GM12874 (cell line): ENCODE measurements around the gene EDIL3.

Experiments used
- TF ChIP-seq, protein P1 (sequence below): IDR thresholded peaks from 2 replicates; pipeline ENCODE4 v1.5.1; 2011; ENCODE audit warnings: low read depth, mild to moderate bottlenecking, control low read depth, low read length, moderate library complexity; ENCODE audit not compliant: insufficient read depth

Gene EDIL3

GRCh38 chr5:84115727-84116126 is 269.0 kb downstream of the EDIL3 start:
- TF ChIP-seq, protein P1, sequence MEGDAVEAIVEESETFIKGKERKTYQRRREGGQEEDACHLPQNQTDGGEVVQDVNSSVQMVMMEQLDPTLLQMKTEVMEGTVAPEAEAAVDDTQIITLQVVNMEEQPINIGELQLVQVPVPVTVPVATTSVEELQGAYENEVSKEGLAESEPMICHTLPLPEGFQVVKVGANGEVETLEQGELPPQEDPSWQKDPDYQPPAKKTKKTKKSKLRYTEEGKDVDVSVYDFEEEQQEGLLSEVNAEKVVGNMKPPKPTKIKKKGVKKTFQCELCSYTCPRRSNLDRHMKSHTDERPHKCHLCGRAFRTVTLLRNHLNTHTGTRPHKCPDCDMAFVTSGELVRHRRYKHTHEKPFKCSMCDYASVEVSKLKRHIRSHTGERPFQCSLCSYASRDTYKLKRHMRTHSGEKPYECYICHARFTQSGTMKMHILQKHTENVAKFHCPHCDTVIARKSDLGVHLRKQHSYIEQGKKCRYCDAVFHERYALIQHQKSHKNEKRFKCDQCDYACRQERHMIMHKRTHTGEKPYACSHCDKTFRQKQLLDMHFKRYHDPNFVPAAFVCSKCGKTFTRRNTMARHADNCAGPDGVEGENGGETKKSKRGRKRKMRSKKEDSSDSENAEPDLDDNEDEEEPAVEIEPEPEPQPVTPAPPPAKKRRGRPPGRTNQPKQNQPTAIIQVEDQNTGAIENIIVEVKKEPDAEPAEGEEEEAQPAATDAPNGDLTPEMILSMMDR: no peak

DNA sequence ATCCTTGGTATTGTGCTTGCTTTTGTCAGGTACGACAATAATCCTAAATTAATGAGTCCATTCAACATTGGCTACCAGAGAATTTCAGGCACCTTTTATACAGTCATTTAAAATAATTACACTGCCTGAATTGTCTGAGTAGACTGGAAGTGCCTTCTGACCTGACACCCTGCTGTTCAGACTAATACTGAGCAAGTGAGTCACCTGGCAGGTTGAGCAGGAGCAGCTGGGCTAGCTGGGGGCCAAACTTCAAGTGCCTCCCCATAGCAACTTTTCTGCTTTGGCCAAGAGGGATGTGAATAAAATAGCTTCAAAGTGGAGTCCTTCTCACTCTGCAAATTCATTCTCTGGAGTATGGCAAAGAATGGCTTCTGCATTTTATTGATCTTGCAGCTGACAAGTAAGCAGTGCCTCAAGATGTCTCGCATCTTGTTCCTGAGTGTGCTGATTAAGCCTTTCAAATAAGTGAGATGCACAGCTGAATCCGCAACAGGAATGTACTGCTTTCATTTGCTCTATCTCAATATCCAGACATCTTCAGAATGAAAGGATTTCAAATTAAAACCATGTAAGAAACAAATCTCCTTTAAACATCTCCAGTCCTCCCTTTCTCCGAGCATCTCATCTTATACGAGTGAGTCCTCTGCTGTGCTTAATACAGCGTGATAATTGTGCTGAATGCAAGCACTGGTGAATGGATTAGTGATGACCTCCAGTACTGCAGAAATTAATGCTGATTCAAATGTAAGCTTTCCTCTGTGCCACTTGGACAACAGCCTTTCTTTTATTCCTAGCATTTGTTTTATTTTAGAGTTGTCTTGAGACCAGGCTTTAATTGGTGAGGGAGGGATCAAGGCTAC is 271.2 kb downstream of the EDIL3 start:
- TF ChIP-seq, protein P1: no peak

DNA sequence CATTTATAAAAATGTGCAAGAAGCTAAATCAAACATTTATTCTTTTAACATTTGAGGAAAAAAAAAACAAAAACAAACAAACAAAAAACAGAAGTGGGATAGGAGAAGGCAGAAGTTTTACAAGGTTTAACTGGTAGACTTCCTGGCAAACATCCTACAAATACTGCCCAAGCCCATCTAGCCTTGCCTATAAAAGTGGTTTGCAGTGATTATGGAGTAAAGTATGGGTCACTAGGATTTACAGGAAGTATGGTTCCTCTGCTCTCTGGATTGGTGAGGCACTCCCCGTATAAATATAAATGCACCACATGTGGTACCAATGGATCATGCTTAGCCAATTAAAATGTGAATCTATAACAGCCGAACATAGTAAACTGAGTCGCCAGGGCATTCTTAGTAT is 291.9 kb downstream of the EDIL3 start:
- TF ChIP-seq, protein P1: no peak

GRCh38 chr5:84091127-84091799 is 293.4 kb downstream of the EDIL3 start:
- TF ChIP-seq, protein P1: no peak

GRCh38 chr5:84088996-84089395 is 295.7 kb downstream of the EDIL3 start:
- TF ChIP-seq, protein P1: peak; percentile 13; the same call in 1 of the 2 replicates

- TF ChIP-seq, protein P1: no peak
These were observed 298.2 kb downstream of the EDIL3 start for GRCh38 chr5:84086511-84086910.

GRCh38 chr5:84085387-84086041 is 299.2 kb downstream of the EDIL3 start:
- TF ChIP-seq, protein P1: no peak
